Activated gamma-delta T cell (primary cell): ENCODE data around the gene SIRPA.

Source experiments
- DNase-seq: peaks from one replicate; lab custom pipeline; 2025; lab: John Stamatoyannopoulos, UW

The SIRPA gene

DNA sequence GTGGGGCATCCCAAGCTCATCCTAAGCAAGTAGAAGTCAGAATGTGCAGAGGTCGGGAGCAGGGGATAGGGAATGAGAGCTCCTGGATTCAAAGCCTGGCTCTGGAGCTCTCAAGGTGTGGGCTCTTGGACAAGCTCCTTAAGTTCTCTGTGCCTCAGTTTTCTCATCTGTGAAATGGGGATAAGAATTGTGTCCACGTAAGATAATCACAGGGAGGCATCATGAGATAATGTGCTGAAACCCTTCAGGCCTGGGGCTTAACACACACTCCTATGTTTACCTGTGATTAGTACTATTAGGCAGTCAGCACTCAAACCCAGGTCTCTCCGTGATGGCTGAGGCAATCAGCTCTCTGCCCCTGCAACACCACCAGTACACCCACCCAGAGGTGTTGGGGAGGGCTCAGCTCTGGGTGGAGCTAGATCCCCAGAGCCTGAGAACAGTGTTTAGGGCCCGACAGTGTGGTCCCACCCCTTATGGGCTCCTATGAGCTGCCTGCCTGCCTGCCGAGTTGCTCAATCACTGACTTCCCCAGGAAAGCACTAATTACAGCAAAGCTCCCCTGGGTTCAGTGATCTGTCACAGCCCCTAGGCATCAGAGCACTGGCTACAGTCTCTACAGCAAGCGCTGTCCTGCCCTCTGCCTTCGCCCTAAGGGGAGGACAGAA, 6.3 kb upstream of the SIRPA start:
- DNase-seq = no peak

DNA sequence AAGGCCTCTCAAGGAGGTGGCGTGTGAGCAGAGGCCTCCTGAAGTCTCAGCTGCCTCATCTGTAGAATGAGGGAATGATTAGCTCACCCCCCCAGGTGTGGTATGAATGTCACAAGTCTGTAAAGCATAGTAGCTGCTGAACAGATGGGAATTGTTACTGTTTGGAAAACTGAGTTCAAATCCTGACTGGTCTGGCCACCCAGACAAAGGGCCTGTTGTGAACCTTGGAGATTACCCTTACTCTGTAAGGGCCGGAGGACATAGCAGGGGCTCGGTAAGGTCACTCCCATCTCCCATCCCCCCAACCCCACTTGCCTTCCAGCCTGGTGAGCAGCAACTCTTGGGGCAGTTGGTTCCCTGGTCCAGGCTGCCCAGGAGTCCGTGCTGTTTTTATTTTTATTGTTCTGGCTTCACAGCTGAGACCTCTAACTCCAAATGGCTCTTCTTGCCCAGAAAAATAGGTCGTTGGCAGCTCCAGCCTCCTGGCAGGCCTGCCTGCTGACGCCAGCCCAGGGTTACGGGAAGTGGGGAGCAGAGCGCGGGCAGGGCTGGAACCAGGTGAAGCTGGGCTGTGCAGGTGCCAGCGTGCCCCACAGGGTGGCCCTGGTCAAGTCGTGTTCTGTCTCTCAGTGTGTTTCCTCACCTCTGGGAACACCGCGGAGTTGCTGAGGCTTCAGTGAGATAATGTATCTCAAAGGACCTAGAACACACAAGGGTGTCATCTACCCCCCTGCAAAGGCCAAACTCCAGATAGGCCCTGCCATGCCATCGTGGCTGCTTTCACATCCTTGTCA, 4.5 kb upstream of the SIRPA start:
- DNase-seq = no peak

DNA sequence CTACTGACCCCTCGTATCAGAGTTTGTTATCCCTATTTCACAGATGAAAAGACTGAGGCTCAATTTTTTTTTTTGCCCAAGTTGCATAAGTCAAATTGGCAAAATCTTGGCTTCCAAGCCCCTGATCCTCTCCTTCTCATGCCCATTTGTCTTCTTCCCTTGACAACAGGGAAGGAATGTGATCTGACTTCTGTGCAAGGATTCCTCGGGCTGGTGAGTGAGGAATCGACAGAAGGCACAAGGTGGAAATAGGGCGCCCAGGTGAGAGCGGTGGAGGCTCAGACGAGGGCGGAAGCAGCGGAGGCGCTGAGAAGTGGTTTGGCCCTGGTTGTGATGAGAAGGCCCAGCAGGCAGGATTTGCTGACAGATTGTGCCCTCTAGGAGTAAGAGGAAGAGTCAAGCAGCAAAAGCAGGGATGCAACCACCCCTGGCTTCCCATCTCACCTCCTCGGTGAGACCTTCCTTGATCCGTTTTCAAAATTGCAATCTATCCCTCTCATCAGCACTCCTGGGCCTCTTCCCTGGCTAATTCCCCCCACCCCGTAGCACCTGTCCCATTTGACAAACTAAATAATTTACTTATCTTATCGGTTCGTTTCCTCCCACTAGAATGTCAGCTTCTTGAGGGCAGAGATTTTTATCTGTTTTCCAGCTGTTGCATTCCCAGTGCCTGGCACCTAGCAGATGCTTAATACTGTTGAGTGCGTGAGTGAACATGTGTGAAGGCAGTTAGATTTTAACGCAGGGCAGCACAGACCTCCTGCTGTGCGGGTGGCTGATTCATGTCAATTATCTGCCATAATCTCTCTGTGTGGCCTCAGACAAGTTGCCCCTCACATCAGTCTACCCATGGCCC, 3.7 kb upstream of the SIRPA start:
- no peak for DNase-seq

DNA sequence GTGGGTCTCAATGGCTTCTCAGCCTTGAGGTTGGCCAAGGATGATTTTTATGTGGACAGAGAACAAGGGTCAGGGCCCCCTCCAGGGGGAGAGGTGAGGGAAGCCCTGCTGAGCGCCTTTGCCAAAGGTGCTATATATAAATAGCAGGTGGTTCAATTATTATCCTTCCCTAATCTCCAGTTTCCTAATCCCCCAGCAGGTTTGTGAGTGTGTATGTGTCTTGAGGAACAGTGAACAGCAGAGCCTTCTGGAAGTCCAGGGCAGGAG, 3.2 kb upstream of the SIRPA start:
- no peak for DNase-seq

DNA sequence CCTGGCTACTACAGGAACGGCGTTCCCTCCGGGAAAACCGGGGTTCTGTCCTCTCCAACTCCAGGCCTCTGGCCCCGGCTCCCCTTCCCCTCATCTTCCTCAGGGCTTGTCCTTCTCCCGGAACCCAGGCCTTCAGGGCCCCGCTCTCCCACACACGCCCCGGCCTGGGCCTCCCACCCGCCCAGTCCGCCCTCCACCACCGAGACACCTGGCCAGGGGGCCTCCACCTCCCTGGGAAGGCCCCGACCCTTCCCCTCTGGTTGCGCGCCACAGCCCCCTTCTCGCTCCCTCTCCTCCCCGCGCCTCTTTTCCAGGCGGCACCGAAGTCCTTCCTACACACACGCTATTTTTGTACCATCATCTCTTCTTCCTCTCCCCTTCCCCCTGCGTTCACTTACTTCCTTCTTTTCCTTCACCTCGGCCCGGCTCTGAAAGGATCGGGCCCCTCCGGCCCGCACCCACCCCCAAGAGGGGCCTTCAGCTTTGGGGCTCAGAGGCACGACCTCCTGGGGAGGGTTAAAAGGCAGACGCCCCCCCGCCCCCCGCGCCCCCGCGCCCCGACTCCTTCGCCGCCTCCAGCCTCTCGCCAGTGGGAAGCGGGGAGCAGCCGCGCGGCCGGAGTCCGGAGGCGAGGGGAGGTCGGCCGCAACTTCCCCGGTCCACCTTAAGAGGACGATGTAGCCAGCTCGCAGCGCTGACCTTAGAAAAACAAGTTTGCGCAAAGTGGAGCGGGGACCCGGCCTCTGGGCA, 1.3 kb upstream of the SIRPA start:
- DNase-seq = no peak

DNA sequence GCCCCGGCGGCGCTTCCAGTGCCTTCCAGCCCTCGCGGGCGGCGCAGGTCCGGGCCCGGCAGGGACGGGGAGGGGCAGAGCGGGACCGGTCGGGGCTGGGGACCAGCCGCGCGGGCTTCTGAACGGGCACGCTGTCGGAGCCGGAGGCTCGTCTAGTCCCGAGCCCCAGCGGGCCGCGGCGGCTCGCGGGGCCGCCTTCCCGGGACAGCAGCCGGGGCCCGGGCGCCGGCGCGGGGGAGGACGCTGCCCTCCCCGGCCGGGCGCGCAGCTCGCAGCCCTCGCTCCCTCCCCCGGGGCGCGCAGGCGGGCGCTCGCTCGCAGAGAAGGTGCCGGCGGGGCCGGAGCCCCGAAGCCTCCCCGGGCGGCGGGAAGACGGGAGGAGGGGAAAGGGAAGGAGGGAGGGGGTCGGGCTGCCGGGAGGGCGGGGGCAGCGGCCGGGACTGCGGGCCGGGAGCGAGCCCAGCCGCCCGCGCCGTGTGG, 696 bp upstream of the SIRPA start:
- no peak for DNase-seq

DNA sequence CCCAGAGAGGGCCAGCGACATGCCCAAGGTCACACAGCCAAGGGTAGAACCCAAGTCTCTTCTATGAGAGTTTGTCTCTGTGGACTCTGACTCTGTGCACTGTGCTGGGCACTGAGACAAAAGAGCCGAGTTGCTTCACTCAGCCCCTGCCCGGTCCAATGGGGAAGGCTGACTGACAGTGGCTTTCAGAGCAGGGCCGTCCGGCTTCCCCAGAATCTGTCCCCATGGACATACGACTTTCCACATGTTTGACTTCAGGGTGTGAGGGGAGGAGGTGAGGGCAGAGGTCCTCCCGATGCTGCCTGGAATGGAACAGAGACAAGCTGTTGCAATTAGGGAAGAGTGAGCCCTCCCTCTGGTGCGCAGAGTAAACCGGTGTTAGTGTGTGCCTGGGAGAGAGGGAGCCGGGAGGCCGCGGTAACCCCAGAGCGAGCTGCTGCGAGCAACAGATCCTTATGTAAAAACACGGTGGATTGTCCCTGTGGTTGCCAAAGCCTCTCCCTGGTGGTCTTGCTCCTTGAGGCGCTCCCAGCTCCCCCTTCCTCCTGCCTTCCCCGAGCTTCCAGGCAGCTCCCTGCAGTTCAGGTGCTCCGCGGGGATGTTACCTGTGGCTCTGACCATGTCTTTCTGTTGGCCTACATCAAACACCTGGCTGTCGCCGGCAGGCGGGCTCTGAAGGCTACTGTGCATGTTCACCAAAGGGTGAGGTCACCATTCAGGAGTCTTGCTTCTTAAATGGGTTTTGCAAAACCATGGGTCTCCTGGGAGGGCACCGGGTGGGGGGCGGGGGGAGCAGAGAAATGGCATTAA, 672 bp downstream of the SIRPA start:
- DNase-seq = no peak

DNA sequence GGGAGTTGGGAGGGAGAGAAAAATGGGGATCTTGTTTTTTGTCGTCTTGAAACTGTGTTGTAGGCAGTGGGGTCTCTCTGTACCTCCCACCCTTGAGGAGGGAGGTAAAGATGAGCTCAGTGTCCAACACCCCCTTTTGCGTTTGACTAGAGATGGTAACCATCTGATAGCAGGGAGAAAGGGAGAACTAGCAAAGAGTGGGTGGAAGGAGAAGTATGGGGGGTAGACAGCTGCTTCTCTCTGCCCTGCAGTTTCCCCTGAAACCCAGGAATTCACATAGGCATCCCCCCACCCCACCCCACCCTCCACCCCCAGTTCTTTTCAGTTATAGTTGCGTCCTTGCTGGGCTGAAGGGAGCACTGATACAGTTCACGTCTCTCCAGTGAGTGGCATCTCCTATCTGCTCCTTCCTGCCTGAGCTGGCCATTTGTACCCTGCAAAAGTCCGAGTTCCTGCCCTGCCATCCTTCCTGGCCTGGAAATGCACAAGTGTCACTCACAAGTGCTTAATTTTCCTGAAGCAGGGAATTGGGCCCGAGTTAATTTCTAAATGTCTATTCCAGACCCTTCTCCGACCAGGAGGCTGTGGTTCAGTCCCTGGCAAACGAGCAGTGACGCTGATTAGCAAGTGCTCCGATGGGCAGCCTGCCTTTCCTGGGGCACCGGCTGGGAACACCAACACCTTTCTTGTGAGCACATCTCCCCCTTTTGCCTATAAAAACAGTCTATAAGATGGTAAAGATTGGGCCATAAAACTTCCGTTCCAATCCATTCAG, 1.5 kb downstream of the SIRPA start:
- DNase-seq = no peak

DNA sequence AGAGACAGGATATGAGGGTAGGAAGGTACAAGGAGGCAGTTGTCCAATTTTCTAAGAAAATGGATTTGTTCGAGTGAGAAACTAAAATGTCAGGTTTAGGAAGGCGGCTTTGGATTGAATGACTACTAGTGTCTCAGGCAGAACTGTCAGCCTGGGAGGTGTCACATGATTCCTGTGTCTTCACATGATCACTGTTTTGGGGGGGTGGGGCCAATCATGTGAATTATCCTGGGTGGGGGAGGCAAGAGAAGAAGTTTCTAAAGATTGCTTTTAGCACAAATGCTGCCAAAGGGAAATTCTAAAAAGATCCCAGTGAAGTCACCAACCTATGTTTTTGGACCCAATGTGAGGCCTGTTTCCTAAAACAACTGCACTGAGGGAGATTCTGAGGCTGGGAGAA, 2.3 kb downstream of the SIRPA start:
- no peak for DNase-seq

DNA sequence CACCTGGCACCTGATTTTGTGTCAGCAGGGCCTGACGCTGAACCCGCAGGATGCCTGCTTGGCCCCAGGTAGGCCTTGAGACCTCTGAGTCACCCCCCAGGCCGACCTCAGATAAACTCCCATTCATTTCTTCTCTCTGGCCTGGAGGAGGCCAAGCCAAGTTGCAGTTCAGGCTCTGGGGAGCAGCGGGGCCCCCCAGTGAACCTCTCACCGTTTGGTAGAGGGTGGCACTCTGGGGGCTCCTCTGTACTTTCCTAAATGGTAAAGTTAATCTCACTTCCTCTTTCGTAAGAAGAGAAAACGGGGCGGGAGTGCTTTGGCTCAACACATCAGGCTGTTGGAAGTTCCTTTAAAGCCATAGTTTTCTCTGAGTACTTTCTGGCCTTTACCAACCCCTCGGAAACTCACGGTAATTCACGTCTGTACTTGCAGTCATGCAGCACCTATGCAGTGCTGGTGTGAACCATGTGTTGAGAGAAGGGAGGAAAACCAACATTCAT, 2.8 kb downstream of the SIRPA start:
- DNase-seq = no peak

DNA sequence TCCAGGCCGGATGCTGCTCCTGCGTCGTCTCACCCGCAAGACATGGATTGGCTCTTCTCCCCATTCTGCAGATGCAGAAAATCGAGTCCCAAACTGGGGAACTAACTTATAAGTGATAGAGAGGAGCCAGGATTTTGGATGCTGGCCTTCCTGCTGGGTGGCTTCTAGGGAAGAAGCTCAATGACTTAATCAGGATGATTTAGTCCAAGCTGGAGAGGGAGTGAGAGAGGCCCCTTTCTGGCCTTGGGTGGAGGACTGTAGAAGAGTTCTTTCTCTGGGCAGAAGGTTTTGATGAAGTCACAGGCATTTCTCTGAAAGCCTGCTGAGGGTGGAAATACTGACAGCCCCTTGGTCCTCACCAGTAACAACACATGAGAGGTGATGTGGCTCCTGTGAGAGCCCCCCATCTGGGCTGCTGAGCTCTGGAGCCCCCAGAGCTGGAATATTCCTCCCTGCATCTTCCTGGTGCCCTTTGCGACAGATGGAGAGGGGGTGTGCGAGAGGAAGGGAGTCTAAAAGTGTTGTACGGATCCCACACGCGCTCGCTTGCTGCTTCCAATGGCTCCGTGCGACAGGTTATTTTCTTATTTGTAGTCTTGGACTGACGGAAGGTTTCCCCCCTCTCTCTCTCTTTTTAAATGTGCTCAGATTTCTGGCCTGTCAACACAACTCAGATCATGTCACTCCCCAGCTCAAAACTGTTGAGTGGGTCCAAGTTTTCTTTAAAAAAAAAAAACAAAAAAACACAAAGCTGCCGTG, 3.5 kb downstream of the SIRPA start:
- DNase-seq = no peak

DNA sequence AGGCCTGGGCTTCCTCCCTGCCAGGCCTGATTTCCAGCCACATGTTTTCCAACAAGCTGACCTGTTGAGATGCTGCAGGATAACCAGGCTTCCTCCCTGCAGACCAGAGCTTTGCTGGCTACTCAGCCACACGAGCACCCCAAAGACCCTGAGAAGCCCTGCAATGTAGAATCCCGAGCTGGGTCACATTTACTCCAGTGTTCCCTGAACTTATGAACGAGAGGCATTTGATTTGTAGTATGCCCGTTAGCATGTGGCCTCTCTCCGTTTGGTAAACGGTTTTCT, 4.0 kb downstream of the SIRPA start:
- no peak for DNase-seq

DNA sequence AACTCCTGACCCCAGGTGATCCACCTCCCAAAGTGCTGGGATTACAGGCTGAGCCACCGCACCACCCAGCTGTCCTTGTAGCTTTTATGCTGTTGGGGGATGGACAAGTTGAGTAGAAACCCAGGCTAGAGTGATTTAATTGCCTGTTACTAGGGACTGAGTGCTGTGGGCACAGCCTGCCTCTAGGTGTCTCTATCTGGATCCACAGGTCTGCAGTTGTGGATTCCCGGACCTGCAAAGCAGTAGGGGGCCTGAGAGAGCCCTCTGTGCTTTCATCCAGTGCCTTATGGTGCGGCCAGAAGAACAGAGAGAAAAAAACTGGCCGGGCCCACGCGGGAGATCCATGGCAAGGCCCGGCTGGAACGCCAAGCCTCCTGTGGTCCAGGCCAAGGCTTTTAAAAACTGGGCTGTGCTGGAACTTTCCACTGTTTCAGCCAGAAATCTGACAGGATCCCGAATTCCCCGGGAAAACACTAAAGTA, 5.2 kb downstream of the SIRPA start:
- no peak for DNase-seq

DNA sequence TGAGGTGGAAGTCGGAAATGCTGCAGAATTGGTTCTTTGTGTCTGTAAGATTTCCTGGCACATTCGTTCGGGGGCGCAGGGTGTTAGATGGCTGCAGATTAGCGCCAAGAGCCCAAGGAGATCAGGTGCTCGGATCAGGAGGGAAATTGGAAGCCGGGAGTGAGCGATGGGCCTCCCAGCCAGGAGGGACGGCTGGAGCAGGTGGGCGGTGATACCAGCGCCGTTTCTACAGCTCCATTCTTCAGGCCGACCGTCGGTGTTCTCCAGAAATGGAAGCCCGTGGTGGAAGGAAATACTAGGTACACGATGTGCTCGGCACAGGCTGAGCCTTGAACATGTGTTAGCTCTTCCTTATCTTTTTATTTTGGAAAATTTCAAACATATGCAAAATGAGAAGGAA, 6.5 kb downstream of the SIRPA start:
- no peak for DNase-seq

DNA sequence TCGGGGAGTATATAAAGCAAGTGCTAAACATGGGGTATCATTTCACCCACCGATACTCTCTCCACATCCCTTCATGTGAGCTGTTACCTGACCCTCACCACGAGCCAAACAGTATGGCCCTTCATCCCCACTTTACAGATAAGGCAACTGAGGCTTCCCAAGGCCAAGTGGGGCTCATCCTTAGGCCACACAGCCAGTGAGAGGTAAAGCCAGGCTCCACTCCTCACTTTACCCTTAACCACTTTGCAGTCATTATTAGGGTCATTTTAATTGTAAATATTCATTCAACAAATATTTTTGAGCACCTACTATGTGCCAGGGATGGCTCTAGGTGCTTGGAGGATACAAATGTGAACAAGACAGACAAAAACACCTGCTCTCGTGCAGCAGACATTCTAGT, 7.0 kb downstream of the SIRPA start:
- no peak for DNase-seq

DNA sequence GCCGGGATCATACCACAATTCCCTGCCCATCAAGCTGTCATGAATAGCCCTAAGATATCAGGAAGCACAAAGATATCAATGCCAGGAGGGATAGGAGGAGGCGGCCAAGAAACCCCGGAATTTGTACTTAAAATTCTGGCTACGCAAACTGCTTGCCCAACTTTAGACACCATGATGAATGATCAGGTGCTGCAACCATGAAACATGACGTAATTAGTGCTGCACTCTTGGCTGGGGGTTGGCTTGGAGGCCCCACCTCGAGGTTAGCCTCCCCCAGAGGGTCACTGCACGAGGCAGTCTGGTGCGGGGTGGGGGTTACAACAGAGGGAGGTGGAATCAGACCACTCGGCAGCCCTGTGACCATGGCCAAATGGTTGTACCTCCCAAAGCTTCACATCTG, 8.9 kb downstream of the SIRPA start:
- DNase-seq = no peak

DNA sequence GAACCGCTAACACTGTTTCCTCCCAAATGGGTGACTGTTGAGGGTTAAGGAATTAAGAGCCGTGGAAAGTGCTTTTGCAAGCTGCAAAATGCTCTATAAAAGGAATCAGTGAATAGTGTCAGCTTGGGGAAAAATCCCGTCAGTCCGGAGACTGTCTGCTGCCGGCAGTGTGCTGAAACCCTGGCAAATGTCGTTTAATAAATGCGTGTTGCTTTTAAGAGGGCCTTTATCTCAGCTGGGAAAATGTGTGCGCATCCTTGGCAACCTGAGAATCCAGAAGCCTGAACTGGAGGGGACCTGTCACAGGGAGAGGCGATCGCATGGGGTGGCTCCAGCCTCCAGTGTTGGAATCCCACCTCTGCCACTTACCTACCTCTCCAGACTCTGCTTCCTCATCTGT, 9.8 kb downstream of the SIRPA start:
- no peak for DNase-seq

DNA sequence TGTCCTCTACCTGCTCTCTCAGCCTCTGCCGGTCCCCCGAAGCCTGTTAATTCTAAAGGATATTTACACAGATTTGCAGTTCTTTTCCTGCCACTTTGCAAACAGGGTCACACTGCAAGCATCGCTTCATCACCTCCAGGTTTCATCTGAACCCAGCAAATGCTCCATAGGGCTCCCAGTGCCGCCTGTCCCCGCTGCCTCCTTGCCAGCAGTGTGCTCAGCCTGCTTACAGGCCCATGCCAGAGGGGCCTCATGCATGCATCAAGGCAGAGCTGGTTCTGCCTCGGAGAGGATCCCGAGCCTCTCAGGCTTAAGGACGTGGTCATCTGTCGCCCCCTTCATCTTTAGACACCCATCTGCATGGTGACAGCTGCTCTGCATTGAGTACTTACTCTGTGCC, 10.5 kb downstream of the SIRPA start:
- DNase-seq = no peak

DNA sequence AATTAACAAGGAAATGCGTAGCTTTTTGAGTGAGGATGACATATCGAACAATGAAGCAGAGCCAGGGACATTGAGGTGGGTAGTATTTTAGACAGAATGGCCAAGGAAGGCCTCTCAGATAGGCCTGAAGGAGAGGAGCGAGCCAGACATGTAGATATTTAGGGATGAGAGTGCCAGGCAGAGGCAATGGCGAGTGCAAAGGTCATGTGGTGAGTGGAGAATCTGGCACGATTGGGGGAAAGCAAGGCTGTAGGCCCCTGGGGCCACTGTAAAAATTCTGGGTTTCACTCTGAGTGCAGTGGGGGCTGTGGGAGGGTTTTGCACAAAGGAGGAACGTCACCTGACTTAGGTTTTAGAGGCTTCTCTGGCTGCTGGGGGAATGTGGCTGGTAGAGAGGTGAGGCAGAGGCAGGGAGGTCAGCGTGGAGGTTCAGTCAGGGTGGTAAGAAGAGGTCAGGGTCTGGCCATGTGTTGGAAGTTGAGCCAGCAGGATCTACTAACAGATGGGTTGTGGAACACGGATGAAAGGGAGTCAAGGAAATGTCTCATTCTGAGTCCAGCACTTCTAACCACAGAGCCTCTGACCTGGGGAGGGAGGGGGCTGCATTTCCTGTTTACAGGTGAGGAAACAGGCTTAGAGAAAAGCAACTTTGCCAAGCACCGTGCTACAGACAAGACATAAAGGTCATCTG, 11.3 kb downstream of the SIRPA start:
- DNase-seq = no peak
